Common myeloid progenitor, CD34-positive (primary cell): ENCODE measurements around the gene CHST3.

Source experiments
- CTCF ChIA-PET: fragments of 350-600 bp; sonication (Branson Sonifier 250); formaldehyde crosslinking; loops from one replicate; lab custom pipeline; 2021; ENCODE audit warnings: antibody characterized with exemption; lab: Charles Lee
- POLR2A ChIA-PET: fragments of 350-600 bp; sonication (Branson Sonifier 250); formaldehyde crosslinking; loops from one replicate; lab custom pipeline; 2021; ENCODE audit warnings: antibody characterized with exemption; lab: Charles Lee
- DNase-seq, 3 donors: peaks; one replicate each; pipeline versions ENCODE4 v3.0.0 to v3.0.0-alpha.2; 2013
- H3K27ac ChIP-seq, 2 experiments: 1 replicate in 1 of 2; 2 replicates in 1 of 2; pipeline ENCODE4 v1.7.0; 2013; ENCODE audit warnings: inconsistent platforms in 2 of 2, low read length in 2 of 2, mild to moderate bottlenecking in 2 of 2, low read depth in 1 of 2, moderate library complexity in 1 of 2; ENCODE audit not compliant: severe bottlenecking in 2 of 2, insufficient read depth in 1 of 2, poor library complexity in 1 of 2
- H3K27me3 ChIP-seq, 5 experiments: replicated peaks in 2 of 5; 1 replicate in 3 of 5; 2 replicates in 2 of 5; pipeline versions ENCODE4 v1.6.1 to v1.7.0; 2013; ENCODE audit warnings: low read length in 4 of 5, mild to moderate bottlenecking in 2 of 5, moderate library complexity in 2 of 5, inconsistent platforms in 1 of 5; ENCODE audit not compliant: insufficient read depth in 5 of 5, control insufficient read depth in 4 of 5
- H3K36me3 ChIP-seq, 4 experiments: 1 replicate in 2 of 4; 2 replicates in 2 of 4; pipeline versions ENCODE4 v1.6.1 to v1.7.0; 2013; ENCODE audit warnings: low read length in 3 of 4, control low read depth in 1 of 4, mild to moderate bottlenecking in 1 of 4; ENCODE audit not compliant: control insufficient read depth in 4 of 4, insufficient read depth in 4 of 4
- H3K4me1 ChIP-seq, 4 experiments: 1 replicate in 3 of 4; 2 replicates in 1 of 4; pipeline versions ENCODE4 v1.6.1 to v1.7.1; 2013; ENCODE audit warnings: low read length in 3 of 4, mild to moderate bottlenecking in 3 of 4, control low read depth in 1 of 4, inconsistent platforms in 1 of 4, moderate library complexity in 1 of 4; ENCODE audit not compliant: control insufficient read depth in 4 of 4, insufficient read depth in 4 of 4; ENCODE audit errors: control extremely low read depth in 1 of 4
- H3K4me3 ChIP-seq, 7 experiments: 1 replicate in 4 of 7; 2 replicates in 3 of 7; pipeline versions ENCODE4 v1.5.1 to v1.7.0; 2013; ENCODE audit warnings: mild to moderate bottlenecking in 7 of 7, low read length in 6 of 7, moderate library complexity in 6 of 7, inconsistent platforms in 2 of 7, low read depth in 2 of 7, control low read depth in 1 of 7; ENCODE audit not compliant: insufficient read depth in 4 of 7, control insufficient read depth in 1 of 7; ENCODE audit errors: extremely low read depth in 1 of 7
- H3K9me3 ChIP-seq, 5 experiments: 1 replicate in 4 of 5; 2 replicates in 1 of 5; pipeline versions ENCODE4 v1.6.1 to v1.7.1; 2013; ENCODE audit warnings: low read length in 4 of 5, mild to moderate bottlenecking in 2 of 5, inconsistent platforms in 1 of 5, low read depth in 1 of 5, moderate library complexity in 1 of 5; ENCODE audit not compliant: control insufficient read depth in 4 of 5, insufficient read depth in 2 of 5; ENCODE audit errors: control extremely low read depth in 1 of 5
- WGBS: methylation state at CpG from one replicate; pipeline ENCODE4 v1.1.5; 2013; ENCODE audit not compliant: insufficient coverage; 5-methylcytosine and 5-hydroxymethylcytosine counted together

CHST3 gene

DNA sequence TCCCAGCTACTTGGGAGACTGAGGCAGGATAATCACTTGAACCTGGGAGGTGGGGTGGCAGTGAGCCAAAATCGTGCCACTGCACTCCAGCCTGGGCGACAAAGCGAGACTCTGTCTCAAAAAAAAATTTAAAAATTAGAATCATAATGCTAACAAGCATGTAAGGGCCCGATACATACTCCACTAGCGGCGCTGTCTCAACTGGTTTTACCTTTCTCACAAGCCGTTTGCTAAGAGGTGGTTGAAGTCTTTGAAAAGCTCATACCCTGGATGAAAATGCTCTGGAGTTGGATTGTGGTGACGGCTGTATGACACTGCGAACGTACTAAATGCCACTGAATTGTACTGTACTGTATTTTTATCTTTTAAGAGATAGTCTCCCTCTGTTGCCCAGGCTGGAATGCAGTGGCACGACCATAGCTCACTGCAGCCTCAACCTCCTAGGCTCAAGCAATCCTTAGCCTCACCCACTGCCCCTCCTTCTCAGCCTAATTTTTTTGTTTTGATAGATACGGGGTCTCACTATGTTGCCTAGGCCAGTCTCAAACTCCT lies 94.2 kb downstream of the CHST3 start:
- Histone ChIP-seq H3K36me3 (peaks cover 0 to 5% (median under 1%) of the 10 kb centered on the region in 4 experiments), H3K27me3 (no peaks in the 10 kb centered on the region), H3K9me3 (no peaks in the 10 kb centered on the region), H3K27ac (no peak overlapping the region), H3K4me3 (no peak overlapping the region), H3K4me1 (peaks cover 0 to 3% (median 0%) of the 10 kb centered on the region in 4 experiments)
- POLR2A ChIA-PET = no interaction called here
- WGBS = 94% methylated on average over 6 of the region's 12 CpGs
- CTCF ChIA-PET = interaction anchor here (2.7 kb wide), 1 partner anchor 12 kb away, joined by 12 read pairs; no protein-coding TSS in a partner anchor
- DNase-seq = no peak

DNA sequence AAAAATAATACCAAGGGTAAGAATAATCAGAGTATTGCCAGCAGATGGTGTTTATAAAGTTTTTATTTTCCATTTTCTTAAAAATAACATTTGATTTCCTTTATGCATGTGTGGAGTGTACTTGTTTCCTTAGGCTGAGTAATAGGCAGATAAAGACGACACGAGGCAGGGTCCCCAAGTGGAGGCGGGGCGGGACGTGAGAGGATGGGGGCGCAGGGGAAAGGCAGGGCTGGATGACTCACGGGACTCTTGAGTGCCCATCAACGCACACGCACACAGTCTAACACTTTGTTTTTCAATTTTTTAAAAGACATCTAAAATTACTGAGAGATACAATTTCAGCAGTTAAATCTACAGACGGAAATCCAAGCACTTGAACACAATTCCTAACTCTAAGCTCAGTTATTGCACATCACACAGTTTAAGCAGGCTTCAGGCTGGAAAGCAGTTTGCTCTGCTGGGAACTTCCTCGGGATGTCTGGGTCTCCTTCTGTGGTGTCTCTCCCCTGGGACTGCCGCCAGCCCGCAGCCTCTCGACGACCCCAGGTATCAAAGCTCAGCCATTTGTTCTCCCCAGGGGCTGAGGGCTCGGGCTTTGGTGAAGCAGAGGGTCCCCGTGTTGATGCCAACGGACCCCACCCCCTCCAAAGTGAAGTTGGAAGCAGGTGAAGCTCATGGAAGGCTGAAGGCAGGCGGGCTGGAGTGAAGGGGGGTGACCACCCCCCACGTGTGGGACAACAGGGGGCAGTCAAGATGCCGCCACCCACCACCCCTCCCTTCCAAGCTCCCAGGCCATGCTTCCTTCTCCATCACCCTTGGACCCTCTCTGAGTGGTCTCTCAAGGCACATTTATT lies 95.0 kb downstream of the CHST3 start:
- Histone ChIP-seq H3K27me3 (no peaks in the 10 kb centered on the region), H3K36me3 (peaks cover 0 to 5% (median under 1%) of the 10 kb centered on the region in 4 experiments), H3K27ac (no peak overlapping the region), H3K9me3 (no peaks in the 10 kb centered on the region), H3K4me1 (peaks cover 0 to 3% (median 0%) of the 10 kb centered on the region in 4 experiments), H3K4me3 (no peak overlapping the region)
- POLR2A ChIA-PET = no interaction called here
- CTCF ChIA-PET = interaction anchor here (1.1 to 2.7 kb wide), 4 partner anchors 11 to 16 kb away, joined by 3 to 12 read pairs (median 6); no protein-coding TSS in a partner anchor
- WGBS = 90% methylated on average over 14 of the region's 21 CpGs
- no peak for DNase-seq

DNA sequence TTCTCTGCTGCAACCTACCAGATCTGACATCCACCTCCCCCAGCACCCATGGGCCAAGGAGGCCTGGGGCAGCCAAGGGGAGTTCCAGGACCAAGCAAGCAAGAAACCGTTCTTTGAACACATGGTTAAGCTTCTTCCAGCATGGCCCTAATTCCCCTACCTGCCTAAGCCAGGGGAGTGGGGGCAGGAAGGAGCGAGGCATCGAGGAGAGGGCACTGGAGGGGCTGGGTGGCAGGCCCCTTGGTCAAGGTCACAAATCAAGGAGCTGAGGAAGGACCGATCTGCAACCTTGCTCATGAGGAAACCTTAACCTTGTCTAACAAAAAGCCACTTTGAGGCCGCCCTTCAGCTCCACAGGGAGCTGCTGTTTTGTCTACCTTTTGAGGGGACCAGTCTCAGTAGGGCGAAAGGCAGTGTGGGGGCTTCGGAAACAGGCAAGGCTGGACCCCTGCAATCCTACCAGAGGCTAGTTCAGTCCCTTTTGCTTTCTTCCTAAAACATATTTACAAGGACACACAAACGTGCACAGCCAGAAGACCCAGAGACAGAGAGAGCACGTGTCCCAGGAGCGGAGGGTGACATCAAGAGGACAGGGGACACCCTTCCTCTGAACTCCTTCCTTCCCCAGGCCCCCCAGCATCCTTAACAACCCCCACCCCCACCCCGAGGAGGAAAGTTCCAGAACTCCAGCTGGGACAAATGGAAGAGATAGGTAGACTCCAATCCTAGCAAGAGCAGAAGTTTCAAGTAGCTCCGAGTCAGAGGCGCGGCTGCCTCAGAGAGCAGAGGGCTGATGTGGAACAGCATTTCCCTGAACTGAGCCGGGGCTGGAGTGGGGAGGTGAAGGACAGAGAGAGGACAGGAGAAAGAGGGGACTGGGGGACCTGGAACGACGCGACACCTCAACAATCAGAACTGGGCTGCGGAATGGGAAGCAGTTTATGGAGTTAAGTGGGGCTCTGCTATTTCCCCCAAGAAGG lies 95.9 kb downstream of the CHST3 start:
- Histone ChIP-seq H3K27me3 (no peaks in the 10 kb centered on the region), H3K4me1 (no peaks in the 10 kb centered on the region), H3K9me3 (no peaks in the 10 kb centered on the region), H3K27ac (no peak overlapping the region), H3K4me3 (no peak overlapping the region), H3K36me3 (peaks cover 0 to 6% (median under 1%) of the 10 kb centered on the region in 4 experiments)
- DNase-seq = no peak
- 96% methylated on average over 12 of the region's 19 CpGs for WGBS
- POLR2A ChIA-PET = no interaction called here
- CTCF ChIA-PET = interaction anchor here (0.9 to 2.7 kb wide), 5 partner anchors 9 to 17 kb away, joined by 3 to 15 read pairs (median 4); no protein-coding TSS in a partner anchor

DNA sequence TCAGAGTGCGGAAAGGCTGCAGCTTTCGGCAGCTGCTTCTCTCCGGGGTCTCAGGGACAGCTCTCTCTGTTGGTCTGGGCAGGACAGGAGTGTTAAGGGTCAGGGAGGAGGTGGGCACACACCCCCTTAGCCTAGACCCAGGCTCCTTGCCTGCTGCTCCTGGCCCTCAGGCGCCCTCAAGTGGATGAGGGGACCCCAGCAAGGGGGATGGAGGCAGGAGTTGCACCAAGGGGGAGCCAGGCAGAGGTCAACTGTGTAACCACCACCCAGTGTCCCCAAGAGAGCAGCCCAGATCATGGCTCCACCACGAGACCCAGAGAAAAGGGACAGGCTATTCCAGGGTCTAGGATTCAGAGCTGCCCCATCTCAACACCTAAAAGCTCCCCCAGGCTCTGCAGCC lies 97.3 kb downstream of the CHST3 start:
- Histone ChIP-seq H3K36me3 (peaks cover 0 to 10% (median 3%) of the 10 kb centered on the region in 4 experiments), H3K27ac (no peak overlapping the region), H3K27me3 (no peaks in the 10 kb centered on the region), H3K9me3 (no peaks in the 10 kb centered on the region), H3K4me3 (no peak overlapping the region), H3K4me1 (no peaks in the 10 kb centered on the region)
- no peak for DNase-seq
- POLR2A ChIA-PET = no interaction called here
- WGBS = 71% methylated on average over 4 of the region's 5 CpGs
- CTCF ChIA-PET = interaction anchor here (0.9 to 2.7 kb wide), 3 partner anchors 8 to 277 kb away, joined by 3 to 15 read pairs (median 4); no protein-coding TSS in a partner anchor

DNA sequence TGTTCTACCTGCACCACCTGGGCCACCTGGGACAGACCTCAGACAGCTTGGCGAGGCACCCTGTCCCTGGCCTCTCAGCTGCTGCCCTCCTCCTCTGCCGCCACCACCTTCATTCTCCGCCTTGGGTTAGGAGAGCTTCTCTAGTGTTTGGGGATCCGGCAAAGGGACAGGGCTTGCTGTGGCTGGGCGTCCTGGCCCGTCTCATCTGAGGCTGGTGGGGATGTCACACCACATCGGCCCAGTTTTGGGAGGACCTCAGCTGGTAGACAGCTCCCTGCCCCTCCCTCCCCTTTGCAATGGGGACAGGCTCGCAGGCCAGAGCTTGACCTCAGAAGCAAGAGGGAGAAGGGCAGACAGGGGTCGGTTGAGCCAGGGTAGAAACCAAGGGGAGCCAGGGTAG lies 97.7 kb downstream of the CHST3 start:
- 95% methylated on average over 8 of the region's 9 CpGs for WGBS
- no peak overlapping the region for H3K4me3 ChIP-seq
- POLR2A ChIA-PET = no interaction called here

DNA sequence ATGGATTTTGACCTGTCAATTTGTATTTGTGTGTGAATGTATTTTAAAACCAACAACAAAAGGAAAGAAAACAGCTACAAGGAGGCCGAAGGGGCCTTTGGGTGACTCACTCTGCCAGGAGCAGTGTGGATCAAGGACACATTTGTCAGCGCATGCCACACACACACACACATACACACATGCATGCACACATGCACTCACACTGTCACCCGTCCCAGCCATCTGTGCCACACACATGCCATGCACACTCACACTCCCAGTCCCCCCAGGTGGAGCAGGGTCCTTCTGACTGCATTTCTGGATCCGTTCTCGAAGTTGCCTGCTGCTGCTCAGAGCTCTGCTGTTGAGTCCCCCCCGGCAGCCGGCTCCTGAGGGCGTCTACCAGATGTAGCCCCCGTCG lies 98.2 kb downstream of the CHST3 start:
- Histone ChIP-seq H3K27me3 (no peaks in the 10 kb centered on the region), H3K4me1 (no peaks in the 10 kb centered on the region), H3K36me3 (peaks cover 0 to 13% (median 3%) of the 10 kb centered on the region in 4 experiments), H3K27ac (no peak overlapping the region), H3K4me3 (no peak overlapping the region), H3K9me3 (no peaks in the 10 kb centered on the region)
- POLR2A ChIA-PET = no interaction called here
- DNase-seq = no peak
- CTCF ChIA-PET = interaction anchor here (1.1 to 2.7 kb wide), 4 partner anchors 10 to 276 kb away, joined by 3 to 15 read pairs (median 4); no protein-coding TSS in a partner anchor
- WGBS = 95% methylated on average over 9 of the region's 10 CpGs

More for the DNA sequence above, 97.7 kb downstream of the CHST3 start:
- CTCF ChIA-PET = interaction anchor here (1.6 to 2.7 kb wide), 2 partner anchors 13 to 276 kb away, joined by 4 to 15 read pairs; no protein-coding TSS in a partner anchor
- Histone ChIP-seq H3K27me3 (no peaks in the 10 kb centered on the region), H3K4me1 (no peaks in the 10 kb centered on the region), H3K36me3 (peaks cover 0 to 11% (median 3%) of the 10 kb centered on the region in 4 experiments), H3K27ac (no peak overlapping the region), H3K9me3 (no peaks in the 10 kb centered on the region)
- no peak for DNase-seq
